Prostate gland (tissue), 2 donors: ENCODE results near the gene CNDP1.

ENCODE experiments used
- CTCF ChIP-seq, 4 experiments: fragments of 200-600 bp in 2 of 4; fragments of 450-650 bp in 2 of 4; sonication (generic) in 2 of 4; IDR thresholded peaks; 1 replicate in 3 of 4; 2 replicates in 1 of 4; pipeline ENCODE4 v1.5.1; 2016 to 2019; ENCODE audit warnings: antibody characterized with exemption in 4 of 4, mild to moderate bottlenecking in 2 of 4, moderate library complexity in 2 of 4
- POLR2A ChIP-seq: fragments of 450-650 bp; IDR thresholded peaks from one replicate; pipeline ENCODE4 v1.6.1; 2016; ENCODE audit warnings: antibody characterized with exemption, mild to moderate bottlenecking

DNA sequence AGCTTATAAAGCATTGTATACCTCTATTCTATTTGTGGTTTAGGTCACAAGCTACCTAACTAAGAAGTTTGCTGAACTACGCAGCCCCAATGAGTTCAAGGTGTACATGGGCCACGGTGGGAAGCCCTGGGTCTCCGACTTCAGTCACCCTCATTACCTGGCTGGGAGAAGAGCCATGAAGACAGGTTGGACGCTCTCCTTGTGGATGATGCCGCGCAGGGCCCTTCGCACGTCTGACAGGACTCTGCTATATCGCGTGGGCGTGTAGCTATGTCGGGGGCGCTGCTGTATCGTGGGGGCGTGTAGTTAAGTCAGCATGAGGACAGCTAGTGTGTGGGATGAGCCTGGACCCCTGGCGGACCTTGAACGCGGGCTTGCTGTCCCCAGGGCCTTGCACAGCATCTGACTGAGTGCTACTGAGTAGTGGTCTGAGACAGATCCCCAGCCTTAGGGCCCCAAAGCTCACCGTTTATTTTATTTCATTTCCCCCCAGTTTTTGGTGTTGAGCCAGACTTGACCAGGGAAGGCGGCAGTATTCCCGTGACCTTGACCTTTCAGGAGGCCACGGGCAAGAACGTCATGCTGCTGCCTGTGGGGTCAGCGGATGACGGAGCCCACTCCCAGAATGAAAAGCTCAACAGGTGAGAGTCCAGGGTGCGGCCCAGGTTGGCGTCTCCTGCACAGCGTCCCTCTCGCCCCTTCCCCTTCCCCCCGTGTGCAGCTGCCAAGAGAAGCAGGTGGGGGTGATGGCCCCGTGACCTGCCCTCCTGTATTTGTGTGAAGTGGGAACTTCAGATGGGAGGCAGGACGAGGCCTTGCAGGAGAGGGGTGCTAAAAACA lies 15.6 kb upstream of the CNDP1 start:
- TF ChIP-seq CTCF (IDR thresholded peaks at IDR 0.05): no peak
- TF ChIP-seq POLR2A: no peak
